AG04449 (cell line): ENCODE results near the gene XPNPEP2.

Experiments used
- CTCF ChIA-PET: fragments of 350-600 bp; formaldehyde crosslinking; extraction: SDS; loops from one replicate; lab custom pipeline; 2021; ENCODE audit warnings: antibody characterized with exemption; lab: Yijun Ruan, JAX
- POLR2A ChIA-PET: fragments of 400-600, 350-600 bp; formaldehyde crosslinking; extraction: SDS; loops from one replicate; lab custom pipeline; 2020; ENCODE audit warnings: antibody characterized with exemption, inconsistent platforms; lab: Yijun Ruan, JAX
- DNase-seq: peaks from one replicate; pipeline ENCODE4 v3.0.0-alpha.2; 2010; ENCODE audit warnings: low read depth, low spot score
- H3K4me3 ChIP-seq: 2 replicates; pipeline ENCODE4 v1.5.1; 2011; ENCODE audit warnings: low read depth, mild to moderate bottlenecking, control low read depth, low read length
- CTCF ChIP-seq: IDR thresholded peaks from one replicate; pipeline ENCODE4 v1.5.1; 2011; ENCODE audit warnings: mild to moderate bottlenecking, moderate library complexity, low read length, control low read depth, inconsistent platforms; ENCODE audit not compliant: insufficient read depth; ENCODE audit errors: missing control alignments

Gene XPNPEP2

GRCh38 chrX:129818123-129818522, 79.3 kb downstream of the XPNPEP2 start:
- POLR2A ChIA-PET, result no interaction called here
- H3K4me3 ChIP-seq, result no peak overlapping the region
- no peak for DNase-seq
- CTCF ChIA-PET, result no interaction called here
- TF ChIP-seq CTCF, result no peak
